Measurements from ENCODE around the gene BDKRB2.
"Not testable (repeated sequence)": the region's sequence is repeated elsewhere in the genome, so short reads cannot be mapped to it uniquely, and the experiment has no call there.

Gene BDKRB2

DNA sequence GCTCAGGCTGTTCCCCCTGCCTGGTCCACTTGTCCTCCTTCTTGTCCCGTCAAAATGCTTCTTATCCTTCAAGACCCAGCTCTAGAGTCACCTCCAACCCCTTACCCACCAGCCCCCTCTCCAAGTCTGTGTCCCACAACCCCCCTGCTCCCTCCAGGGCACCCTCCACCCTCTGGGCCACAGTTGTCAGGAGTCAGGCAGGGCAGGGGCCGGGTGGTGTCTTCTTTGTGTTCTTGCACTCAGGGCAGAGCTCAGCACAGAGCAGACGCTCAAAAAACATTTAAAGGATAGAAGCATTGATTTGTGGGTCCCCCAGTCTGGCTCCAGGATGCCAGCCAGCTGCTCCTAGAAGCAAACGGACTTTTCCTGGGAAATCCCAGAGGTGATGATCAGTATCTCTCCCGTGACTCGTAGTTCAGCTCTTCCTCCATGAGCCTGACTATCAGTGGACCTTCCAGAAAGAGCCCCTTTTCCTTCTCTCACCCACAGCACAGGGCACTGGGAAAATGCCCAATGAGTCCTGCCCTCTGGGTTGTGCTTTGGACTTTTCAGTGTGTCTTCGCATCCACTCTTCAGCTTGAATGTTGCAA, 34.1 kb downstream of the BDKRB2 start:
- Histone ChIP-seq H3K36me3 (ENCODE audit: control insufficient read depth, insufficient read depth, low read length) (no peaks in the 10 kb centered on the region), H3K27me3 (replicated peaks; ENCODE audit: control insufficient read depth, insufficient read depth, low read length) (no peaks in the 10 kb centered on the region; the same call in none of the 2 replicates), H3K4me3 (replicated peaks; ENCODE audit: low read depth, low read length) (no peak overlapping the region)
- TF ChIP-seq, protein P1, sequence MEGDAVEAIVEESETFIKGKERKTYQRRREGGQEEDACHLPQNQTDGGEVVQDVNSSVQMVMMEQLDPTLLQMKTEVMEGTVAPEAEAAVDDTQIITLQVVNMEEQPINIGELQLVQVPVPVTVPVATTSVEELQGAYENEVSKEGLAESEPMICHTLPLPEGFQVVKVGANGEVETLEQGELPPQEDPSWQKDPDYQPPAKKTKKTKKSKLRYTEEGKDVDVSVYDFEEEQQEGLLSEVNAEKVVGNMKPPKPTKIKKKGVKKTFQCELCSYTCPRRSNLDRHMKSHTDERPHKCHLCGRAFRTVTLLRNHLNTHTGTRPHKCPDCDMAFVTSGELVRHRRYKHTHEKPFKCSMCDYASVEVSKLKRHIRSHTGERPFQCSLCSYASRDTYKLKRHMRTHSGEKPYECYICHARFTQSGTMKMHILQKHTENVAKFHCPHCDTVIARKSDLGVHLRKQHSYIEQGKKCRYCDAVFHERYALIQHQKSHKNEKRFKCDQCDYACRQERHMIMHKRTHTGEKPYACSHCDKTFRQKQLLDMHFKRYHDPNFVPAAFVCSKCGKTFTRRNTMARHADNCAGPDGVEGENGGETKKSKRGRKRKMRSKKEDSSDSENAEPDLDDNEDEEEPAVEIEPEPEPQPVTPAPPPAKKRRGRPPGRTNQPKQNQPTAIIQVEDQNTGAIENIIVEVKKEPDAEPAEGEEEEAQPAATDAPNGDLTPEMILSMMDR (IDR thresholded peaks at IDR 0.05; ENCODE audit: insufficient read depth, low read length, poor library complexity, severe bottlenecking) = no peak
- DNase-seq (ENCODE audit: extremely low read depth, insufficient read length) = no peak

DNA sequence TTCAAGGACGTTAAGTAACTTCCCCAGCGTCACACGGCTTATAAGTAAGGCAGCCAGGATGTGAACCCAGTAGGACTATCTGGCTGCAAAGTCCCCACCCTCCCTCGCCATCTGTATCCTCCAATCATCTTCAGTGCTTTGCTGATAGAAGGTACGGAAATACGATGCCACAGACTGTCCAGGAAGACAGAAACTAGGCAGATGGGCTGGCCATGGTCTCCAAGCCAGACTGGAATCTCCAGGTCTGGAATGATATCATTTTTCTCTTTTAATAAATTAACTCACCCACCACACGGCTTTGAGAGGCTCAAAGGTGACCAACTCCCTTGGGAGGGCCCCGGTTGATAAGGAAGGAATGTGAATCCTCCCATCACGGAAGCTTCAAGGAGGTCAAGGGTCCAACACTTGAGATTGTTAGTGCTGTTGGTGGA, 35.1 kb downstream of the BDKRB2 start:
- DNase-seq (ENCODE audit: extremely low read depth, insufficient read length) = no peak
- H3K27me3 ChIP-seq (replicated peaks; ENCODE audit: control insufficient read depth, insufficient read depth, low read length) = no peaks in the 10 kb centered on the region; the same call in none of the 2 replicates
- no peaks in the 10 kb centered on the region for H3K36me3 ChIP-seq (ENCODE audit: control insufficient read depth, insufficient read depth, low read length)
- H3K4me3 ChIP-seq (replicated peaks; ENCODE audit: low read depth, low read length) = no peak overlapping the region
- TF ChIP-seq, protein P1 (IDR thresholded peaks at IDR 0.05; ENCODE audit: insufficient read depth, low read length, poor library complexity, severe bottlenecking) = no peak

DNA sequence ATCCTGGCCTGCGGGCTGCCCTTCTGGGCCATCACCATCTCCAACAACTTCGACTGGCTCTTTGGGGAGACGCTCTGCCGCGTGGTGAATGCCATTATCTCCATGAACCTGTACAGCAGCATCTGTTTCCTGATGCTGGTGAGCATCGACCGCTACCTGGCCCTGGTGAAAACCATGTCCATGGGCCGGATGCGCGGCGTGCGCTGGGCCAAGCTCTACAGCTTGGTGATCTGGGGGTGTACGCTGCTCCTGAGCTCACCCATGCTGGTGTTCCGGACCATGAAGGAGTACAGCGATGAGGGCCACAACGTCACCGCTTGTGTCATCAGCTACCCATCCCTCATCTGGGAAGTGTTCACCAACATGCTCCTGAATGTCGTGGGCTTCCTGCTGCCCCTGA, 36.0 kb downstream of the BDKRB2 start:
- Histone ChIP-seq H3K27me3 (replicated peaks; ENCODE audit: control insufficient read depth, insufficient read depth, low read length) (no peaks in the 10 kb centered on the region; the same call in none of the 2 replicates), H3K4me3 (replicated peaks; ENCODE audit: low read depth, low read length) (no peak overlapping the region), H3K36me3 (ENCODE audit: control insufficient read depth, insufficient read depth, low read length) (no peaks in the 10 kb centered on the region)
- TF ChIP-seq, protein P1 (IDR thresholded peaks at IDR 0.05; ENCODE audit: insufficient read depth, low read length, poor library complexity, severe bottlenecking) = no peak
- DNase-seq (ENCODE audit: extremely low read depth, insufficient read length) = no peak

DNA sequence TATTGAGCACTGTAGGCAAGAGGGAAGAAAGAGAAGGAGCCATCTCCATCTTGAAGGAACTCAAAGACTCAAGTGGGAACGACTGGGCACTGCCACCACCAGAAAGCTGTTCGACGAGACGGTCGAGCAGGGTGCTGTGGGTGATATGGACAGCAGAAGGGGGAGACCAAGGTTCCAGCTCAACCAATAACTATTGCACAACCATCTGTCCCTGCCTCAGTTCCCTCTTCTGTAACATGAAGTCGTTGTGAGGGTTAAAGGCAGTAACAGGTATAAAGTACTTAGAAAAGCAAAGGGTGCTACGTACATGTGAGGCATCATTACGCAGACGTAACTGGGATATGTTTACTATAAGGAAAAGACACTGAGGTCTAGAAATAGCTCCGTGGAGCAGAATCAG, 37.5 kb downstream of the BDKRB2 start:
- no peak for DNase-seq (ENCODE audit: extremely low read depth, insufficient read length)
- Histone ChIP-seq H3K36me3 (ENCODE audit: control insufficient read depth, insufficient read depth, low read length) (no peaks in the 10 kb centered on the region), H3K27me3 (replicated peaks; ENCODE audit: control insufficient read depth, insufficient read depth, low read length) (no peaks in the 10 kb centered on the region; the same call in 1 of the 2 replicates), H3K4me3 (replicated peaks; ENCODE audit: low read depth, low read length) (no peak overlapping the region)
- TF ChIP-seq, protein P1 (IDR thresholded peaks at IDR 0.05; ENCODE audit: insufficient read depth, low read length, poor library complexity, severe bottlenecking) = no peak

DNA sequence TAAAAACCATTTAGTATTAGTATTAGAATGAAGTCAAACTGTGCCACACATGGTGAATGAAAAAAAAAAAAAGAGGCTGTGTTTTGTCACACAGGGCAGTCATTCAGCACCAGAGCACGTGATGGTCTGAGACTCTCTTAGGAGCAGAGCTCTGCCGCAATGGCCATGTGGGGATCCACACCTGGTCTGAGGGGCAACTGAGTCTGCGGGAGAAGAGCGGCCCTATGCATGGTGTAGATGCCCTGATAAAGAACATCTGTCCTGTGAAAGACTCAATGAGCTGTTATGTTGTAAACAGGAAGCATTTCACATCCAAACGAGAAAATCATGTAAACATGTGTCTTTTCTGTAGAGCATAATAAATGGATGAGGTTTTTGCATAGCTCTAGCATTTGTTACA, 39.1 kb downstream of the BDKRB2 start:
- TF ChIP-seq, protein P1 (IDR thresholded peaks at IDR 0.05; ENCODE audit: insufficient read depth, low read length, poor library complexity, severe bottlenecking) = no peak
- no peak for DNase-seq (ENCODE audit: extremely low read depth, insufficient read length)
- H3K4me3 ChIP-seq (replicated peaks; ENCODE audit: low read depth, low read length) = no peak overlapping the region
- H3K27me3 ChIP-seq (replicated peaks; ENCODE audit: control insufficient read depth, insufficient read depth, low read length) = no peaks in the 10 kb centered on the region; the same call in 1 of the 2 replicates
- no peaks in the 10 kb centered on the region for H3K36me3 ChIP-seq (ENCODE audit: control insufficient read depth, insufficient read depth, low read length)

DNA sequence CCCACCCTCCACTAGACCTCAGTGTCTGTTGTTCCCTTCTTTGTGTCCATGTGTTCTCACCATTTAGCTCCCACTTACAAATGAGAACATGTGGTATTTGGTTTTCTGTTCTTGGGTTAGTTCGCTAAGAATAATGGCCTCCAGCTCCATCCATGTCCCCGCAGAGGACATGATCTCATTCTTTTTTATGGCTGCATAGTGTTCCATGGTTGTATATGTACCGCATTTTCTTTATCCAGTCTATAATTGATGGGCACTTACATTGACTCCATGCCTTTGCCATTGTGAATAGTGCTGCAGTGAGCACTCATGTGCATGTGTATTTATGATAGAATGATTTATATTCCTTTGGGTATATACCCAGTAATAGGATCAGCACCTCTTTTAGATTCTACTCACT, 40.4 kb downstream of the BDKRB2 start:
- not testable (repeated sequence) for DNase-seq (ENCODE audit: extremely low read depth, insufficient read length); H3K4me3 ChIP-seq (replicated peaks; ENCODE audit: low read depth, low read length); H3K27me3 ChIP-seq (replicated peaks; ENCODE audit: control insufficient read depth, insufficient read depth, low read length); H3K36me3 ChIP-seq (ENCODE audit: control insufficient read depth, insufficient read depth, low read length)
